Right lobe of liver (tissue), 6 donors: ENCODE data around the gene DCAKD. TPM values are rescaled to one million over a fixed set of nuclear protein-coding genes. Genes with fewer than 3 reads are reported as not detected.

Experiments
- ATAC-seq, 4 donors: fragments of 200-7000 bp; cut with Tn5 transposase; one replicate each; pipeline ENCODE4 v1.9.1; 2020; ENCODE audit warnings: mild to moderate bottlenecking in 4 of 4, moderate library complexity in 4 of 4
- DNase-seq, 3 donors: peaks; one replicate each; pipeline ENCODE4 v3.0.0-alpha.2; 2020
- H3K27ac ChIP-seq, 3 donors: fragments of 200-600 bp; one replicate each; pipeline ENCODE4 v1.8.0; 2022
- H3K27me3 ChIP-seq, 2 donors: fragments of 200-600 bp; one replicate each; pipeline ENCODE4 v1.8.0; 2022
- H3K36me3 ChIP-seq, 4 donors: fragments of 200-600 bp; sonication (generic) in 1 of 4; one replicate each; pipeline versions ENCODE4 v1.5.1 to v1.8.0; 2017 to 2022; ENCODE audit warnings: control low read depth in 1 of 4
- H3K4me1 ChIP-seq, 4 donors: fragments of 200-600 bp; sonication (generic) in 1 of 4; one replicate each; pipeline versions ENCODE4 v1.5.1 to v1.8.0; 2017 to 2022; ENCODE audit warnings: control low read depth in 1 of 4
- H3K4me3 ChIP-seq, 3 donors: fragments of 200-600 bp; one replicate each; pipeline ENCODE4 v1.8.0; 2022
- H3K9me3 ChIP-seq, 4 donors: fragments of 200-600 bp; sonication (generic) in 1 of 4; one replicate each; pipeline versions ENCODE4 v1.5.1 to v1.8.0; 2017 to 2022; ENCODE audit warnings: control low read depth in 1 of 4
- POLR2A ChIP-seq: fragments of 450-650 bp; IDR thresholded peaks from one replicate; pipeline ENCODE4 v1.6.1; 2017; ENCODE audit warnings: antibody characterized with exemption, mild to moderate bottlenecking
- WGBS: methylation state at CpG from one replicate; pipeline ENCODE4 v1.1.6; 2018; ENCODE audit warnings: low coverage, low lambda C conversion rate; ENCODE audit not compliant: insufficient coverage; ENCODE audit errors: missing lambda C conversion rate; 5-methylcytosine and 5-hydroxymethylcytosine counted together
- intact Hi-C, 2 donors: fragments of 100-400 bp; cut with DNase I; formaldehyde crosslinking; loops; one replicate each; pipeline versions ENCODE4 v1.11.2 to v1.14.1; 2022
- total RNA-seq, 6 experiments: library from RNA; depleted of rRNA in 2 of 6; stranded (reverse); fragments of >200 nt in 2 of 6; fragmentation: NEBNext Ultra II Directional in 3 of 6; extraction: Animal tissue kit (Norgen Biotek cat#: 25700) in 3 of 6; gene quantifications; one replicate each; pipeline versions ENCODE4 v1.1.0 to v1.2.4, GENCODE V29; 2016 to 2023
- TF ChIP-seq, protein P1 (sequence below), 4 donors: fragments of 200-600 bp in 3 of 4; fragments of 450-650 bp in 1 of 4; IDR thresholded peaks; one replicate each; pipeline versions ENCODE4 v1.5.1 to v1.8.0; 2016 to 2022; ENCODE audit warnings: antibody characterized with exemption in 4 of 4, mild to moderate bottlenecking in 2 of 4
- donor health status: DM: no; HTN: yes; CAD: no.
- donor health status: DM: no; HTN: no; CAD: no.
- donor health status: DM: no; HTN: no; CAD: no.
- donor health status: DM: no; HTN: yes; CAD: no.
- donor health status: DM: no; HTN: yes; CAD: no.

Gene DCAKD
- total RNA-seq, 6 experiments from 2014 or later = 13.2 to 20.6 (median 16.6) TPM

DNA sequence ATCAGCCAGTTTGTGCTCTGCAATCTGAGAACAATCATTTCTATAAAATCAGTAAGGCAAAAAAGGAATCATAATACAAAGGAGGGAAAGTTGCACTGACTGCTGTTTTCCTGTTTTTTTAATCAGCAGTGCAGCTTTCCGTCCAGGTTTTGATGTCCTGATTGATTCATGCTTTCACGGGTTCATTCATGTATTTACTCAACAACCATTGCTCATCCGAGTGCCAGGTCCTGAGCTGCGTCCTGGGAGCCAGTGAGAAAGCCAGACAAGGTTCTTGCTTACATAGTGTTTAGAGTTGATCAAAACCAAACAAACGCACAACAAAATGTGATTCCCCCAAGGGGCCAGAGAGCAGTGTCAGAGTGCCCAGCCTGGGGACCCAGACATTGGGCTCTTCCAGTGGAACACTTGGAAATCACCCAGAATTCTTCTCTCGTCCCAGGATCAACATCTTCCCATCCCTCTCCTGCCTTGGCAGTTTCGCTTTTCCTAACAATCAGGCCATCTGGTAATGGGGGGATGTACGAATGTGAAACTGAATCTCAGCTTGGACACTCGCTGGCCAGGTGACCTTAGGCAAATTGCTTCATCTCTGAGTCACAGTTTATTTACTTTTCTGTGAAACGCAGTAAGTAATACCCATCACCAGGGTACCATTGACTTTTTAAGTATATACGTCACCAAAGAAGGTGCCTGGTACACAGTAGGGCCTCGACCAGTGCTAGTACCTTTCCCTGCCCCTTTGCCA, 70.0 kb downstream of the DCAKD start:
- H3K4me3 ChIP-seq = peak overlapping the region in 2 of 3 donors; percentile 41 to 44
- WGBS = 18% methylated on average over 12 of the region's 12 CpGs
- ATAC-seq (peak; percentile 82 to 89 (median 82)), DNase-seq (peak; percentile 61 to 78 (median 73))
- peak; percentile 31 for TF ChIP-seq POLR2A
- TF ChIP-seq, protein P1, sequence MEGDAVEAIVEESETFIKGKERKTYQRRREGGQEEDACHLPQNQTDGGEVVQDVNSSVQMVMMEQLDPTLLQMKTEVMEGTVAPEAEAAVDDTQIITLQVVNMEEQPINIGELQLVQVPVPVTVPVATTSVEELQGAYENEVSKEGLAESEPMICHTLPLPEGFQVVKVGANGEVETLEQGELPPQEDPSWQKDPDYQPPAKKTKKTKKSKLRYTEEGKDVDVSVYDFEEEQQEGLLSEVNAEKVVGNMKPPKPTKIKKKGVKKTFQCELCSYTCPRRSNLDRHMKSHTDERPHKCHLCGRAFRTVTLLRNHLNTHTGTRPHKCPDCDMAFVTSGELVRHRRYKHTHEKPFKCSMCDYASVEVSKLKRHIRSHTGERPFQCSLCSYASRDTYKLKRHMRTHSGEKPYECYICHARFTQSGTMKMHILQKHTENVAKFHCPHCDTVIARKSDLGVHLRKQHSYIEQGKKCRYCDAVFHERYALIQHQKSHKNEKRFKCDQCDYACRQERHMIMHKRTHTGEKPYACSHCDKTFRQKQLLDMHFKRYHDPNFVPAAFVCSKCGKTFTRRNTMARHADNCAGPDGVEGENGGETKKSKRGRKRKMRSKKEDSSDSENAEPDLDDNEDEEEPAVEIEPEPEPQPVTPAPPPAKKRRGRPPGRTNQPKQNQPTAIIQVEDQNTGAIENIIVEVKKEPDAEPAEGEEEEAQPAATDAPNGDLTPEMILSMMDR (IDR thresholded peaks at IDR 0.05) = no peak
- peaks cover 1 to 13% (median 7%) of the 10 kb centered on the region in 4 donors for H3K4me1 ChIP-seq
- no peaks in the 10 kb centered on the region for H3K27me3 ChIP-seq
- no peaks in the 10 kb centered on the region for H3K36me3 ChIP-seq
- peak overlapping the region; percentile 91 to 99 (median 95) for H3K27ac ChIP-seq
- intact Hi-C loops = no loop called here
- no peaks in the 10 kb centered on the region for H3K9me3 ChIP-seq

DNA sequence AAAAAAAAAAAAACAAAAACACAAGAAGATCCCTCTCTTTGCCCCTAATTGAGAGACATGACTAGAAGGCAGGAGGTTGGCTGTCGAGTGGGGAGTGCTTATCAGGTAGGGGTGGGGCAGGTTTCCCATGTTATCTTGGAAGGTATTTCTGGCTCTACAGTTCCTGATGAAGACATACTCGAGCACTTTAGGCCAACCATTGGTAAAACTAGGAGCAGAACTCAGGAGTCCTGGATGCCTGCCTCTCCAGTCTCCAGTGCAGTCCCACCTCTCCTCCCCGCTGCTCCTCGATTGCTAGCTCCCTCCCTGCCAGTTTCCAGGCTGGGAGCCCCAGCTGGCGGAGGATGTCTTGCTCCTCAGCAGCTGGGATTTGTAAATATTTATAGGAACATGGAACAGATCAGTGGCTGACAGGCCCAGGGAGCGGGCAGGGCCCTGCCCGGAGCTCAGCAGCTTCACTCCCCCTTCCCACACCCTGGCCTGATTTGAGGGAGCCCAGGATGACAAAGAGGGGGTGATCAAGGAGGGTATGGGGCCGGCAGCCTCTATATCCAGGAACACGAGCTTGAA, 71.9 kb downstream of the DCAKD start:
- Histone ChIP-seq H3K27me3 (no peaks in the 10 kb centered on the region), H3K36me3 (no peaks in the 10 kb centered on the region), H3K9me3 (no peaks in the 10 kb centered on the region), H3K4me1 (peaks cover 1 to 13% (median 7%) of the 10 kb centered on the region in 4 donors), H3K4me3 (no peak overlapping the region), H3K27ac (no peak overlapping the region)
- WGBS = 57% methylated on average over 2 of the region's 9 CpGs
- intact Hi-C loops = no loop called here
- ATAC-seq (no peak), DNase-seq (no peak)
- TF ChIP-seq, protein P1 (IDR thresholded peaks at IDR 0.05) = no peak
- TF ChIP-seq POLR2A = no peak

DNA sequence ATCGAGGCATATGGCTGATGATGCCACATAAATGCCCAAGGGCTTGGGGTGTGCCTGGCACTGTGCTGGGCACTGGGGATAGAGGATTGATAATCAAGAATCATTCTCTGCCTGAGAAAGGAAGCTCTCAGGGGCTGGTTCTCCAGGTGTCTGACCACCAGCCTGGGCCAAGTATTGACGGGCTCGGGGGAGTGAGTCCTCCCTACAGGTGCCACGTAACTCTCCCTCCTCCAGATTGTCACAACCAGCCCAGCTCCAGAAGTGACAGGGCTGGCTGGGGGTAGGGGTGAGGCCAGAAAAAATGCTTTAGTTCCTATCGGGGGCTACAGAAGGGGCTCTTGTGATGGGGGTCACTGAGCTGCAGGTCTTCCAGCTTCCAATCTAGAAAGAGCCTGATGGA, 72.6 kb downstream of the DCAKD start:
- no peak overlapping the region for H3K4me3 ChIP-seq
- no peak for ATAC-seq
- no peaks in the 10 kb centered on the region for H3K27me3 ChIP-seq
- no peaks in the 10 kb centered on the region for H3K36me3 ChIP-seq
- peaks cover 1 to 13% (median 7%) of the 10 kb centered on the region in 4 donors for H3K4me1 ChIP-seq
- no CpG with 5 or more reads among the region's 5 CpGs for WGBS
- H3K27ac ChIP-seq = no peak overlapping the region
- H3K9me3 ChIP-seq = no peaks in the 10 kb centered on the region
- DNase-seq = no peak
- no peak for TF ChIP-seq POLR2A
- TF ChIP-seq, protein P1 (IDR thresholded peaks at IDR 0.05) = no peak
- intact Hi-C loops = no loop called here

DNA sequence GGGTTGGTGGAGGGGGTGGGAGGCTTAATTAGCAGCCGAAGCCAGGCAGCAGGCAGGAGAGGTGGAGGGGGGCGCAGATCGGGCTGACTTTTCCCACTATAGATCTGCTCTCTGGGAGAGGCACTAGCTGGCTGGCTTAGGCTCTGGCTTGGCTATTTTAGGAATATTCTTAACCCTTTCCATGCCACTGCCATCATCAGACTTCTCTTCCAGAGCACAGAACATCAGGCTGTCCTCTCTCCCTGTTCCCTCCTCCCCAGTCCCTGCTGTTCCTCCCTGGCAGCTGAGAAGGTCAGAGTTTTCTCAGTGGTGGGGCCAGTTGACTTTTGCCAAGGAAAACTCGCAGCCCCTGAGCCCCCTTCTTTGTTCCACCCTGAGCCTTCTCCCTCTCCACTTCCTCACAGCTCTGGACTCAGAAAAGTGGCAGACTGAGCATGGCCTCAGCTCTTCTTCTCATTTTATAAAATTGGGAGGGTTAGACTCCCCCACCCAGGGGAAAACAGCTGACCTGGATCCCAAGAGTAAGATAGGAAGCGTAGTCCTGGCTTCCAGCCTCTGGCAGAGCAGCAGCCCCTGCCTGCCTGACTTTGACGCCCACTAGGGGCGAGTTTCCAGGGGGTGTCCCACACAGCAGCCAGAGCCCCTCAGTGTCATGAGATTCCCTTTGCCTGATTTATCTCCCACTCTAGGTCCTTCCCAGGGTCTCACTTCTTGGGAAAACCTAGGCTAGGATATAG, 73.5 kb downstream of the DCAKD start:
- TF ChIP-seq, protein P1 (IDR thresholded peaks at IDR 0.05) = no peak
- no peak for TF ChIP-seq POLR2A
- H3K36me3 ChIP-seq = no peaks in the 10 kb centered on the region
- ATAC-seq (no peak), DNase-seq (no peak)
- intact Hi-C loops = no loop called here
- H3K9me3 ChIP-seq = no peaks in the 10 kb centered on the region
- H3K27ac ChIP-seq = no peak overlapping the region
- whole genome bisulfite sequencing = 50% methylated on average over 2 of the region's 7 CpGs
- no peak overlapping the region for H3K4me3 ChIP-seq
- H3K27me3 ChIP-seq = no peaks in the 10 kb centered on the region
- peaks cover 1 to 13% (median 7%) of the 10 kb centered on the region in 4 donors for H3K4me1 ChIP-seq
